ENCODE results near the gene ACTG2.
"Not testable (repeated sequence)": the region's sequence is repeated elsewhere in the genome, so short reads cannot be mapped to it uniquely, and the experiment has no call there.

Gene ACTG2

GRCh38 chr2:73937899-73938298 lies 45.1 kb downstream of the ACTG2 start:
- no peak for DNase-seq

DNA sequence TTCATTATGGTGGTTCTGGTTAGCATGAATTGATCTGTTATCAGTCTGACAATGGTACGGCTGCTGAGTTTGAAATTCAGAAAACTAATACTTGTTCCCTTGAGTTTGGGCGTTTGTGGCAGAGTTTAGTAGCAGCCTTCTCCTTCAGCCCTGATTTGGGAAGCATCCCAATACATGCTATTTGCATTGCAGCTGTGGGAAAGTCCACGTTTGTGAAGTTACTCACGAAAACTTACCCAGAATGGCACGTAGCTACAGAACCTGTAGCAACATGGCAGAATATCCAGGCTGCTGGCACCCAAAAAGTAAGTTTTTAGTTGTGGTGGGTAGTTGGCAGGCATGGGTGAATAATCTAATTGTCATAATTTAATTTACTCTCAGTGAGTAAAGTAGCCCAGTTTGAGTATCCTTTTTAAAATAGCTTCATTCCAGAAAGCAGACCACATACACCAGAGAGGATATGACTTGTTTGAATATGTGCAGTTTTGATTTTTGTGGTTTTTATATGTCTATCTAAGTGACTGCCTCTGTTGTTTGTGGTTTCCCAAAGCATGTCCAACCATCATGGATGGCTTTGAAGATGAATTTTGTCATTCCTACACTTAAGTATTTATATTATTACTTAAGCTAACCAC lies 46.0 kb downstream of the ACTG2 start:
- no peak for DNase-seq

DNA sequence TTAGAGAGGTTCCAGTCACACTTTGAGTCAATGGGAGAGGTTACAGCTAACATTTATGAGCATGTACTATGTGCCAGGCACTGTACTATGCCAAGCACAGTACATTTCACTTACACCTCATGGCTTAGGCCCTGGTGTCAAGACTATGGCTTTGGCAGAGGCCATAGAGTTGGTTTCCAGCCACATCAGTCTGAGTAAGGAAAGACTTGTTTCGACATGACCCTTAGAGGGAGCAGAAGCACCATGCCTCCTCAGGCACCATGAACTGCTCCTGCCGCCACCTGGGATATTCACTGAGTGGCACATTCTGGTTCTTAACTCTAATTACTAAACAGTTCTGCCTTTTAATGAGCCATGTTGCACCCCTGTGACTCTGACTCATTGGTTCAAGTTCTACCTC lies 46.6 kb downstream of the ACTG2 start:
- no peak for DNase-seq

- DNase-seq, result not testable (repeated sequence)
Observed at GRCh38 chr2:73940066-73940465, 47.3 kb downstream of the ACTG2 start.

GRCh38 chr2:73942664-73943063 lies 49.9 kb downstream of the ACTG2 start:
- DNase-seq, result no peak

GRCh38 chr2:73944714-73945113 lies 51.9 kb downstream of the ACTG2 start:
- no peak for DNase-seq

GRCh38 chr2:73946215-73946614 lies 53.4 kb downstream of the ACTG2 start:
- DNase-seq, result no peak

GRCh38 chr2:73946666-73947065 lies 53.9 kb downstream of the ACTG2 start:
- DNase-seq, result no peak

- DNase-seq, result no peak
Observed at GRCh38 chr2:73947412-73948018, 54.7 kb downstream of the ACTG2 start.

- DNase-seq, result no peak
Observed at GRCh38 chr2:73949802-73950201, 57.0 kb downstream of the ACTG2 start.

GRCh38 chr2:73952499-73953446 lies 60.0 kb downstream of the ACTG2 start:
- no peak for DNase-seq

DNA sequence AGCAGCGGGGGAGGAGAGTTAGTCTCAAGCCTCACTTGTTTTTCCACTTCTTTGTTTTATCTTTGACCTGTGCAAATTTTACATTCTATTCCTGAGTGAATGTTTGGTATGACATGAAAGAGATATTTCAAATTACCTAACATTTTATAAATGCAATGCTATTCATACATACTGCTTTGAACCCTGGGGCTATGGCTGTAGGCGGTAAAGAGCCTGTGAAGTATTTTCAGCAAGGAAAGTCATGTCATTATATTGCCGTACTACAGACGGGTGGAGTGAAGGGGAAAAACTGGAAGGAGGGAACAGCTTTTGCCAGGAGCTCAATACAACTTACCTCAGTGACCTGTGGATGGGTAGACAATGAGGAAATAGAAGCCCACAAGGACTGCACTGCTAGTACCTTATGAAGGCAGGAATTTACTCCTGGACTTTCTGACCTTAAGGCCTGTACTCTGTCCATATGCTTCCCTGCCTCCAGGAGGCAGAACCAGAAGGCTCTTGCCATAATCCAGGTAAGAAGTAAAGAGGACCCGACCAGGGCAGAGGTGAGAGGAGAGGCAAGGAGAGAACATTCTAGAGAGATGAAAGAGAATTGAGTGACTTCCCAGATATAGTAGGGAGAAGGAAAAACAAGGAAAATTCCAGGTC lies 63.5 kb downstream of the ACTG2 start:
- no peak for DNase-seq

DNA sequence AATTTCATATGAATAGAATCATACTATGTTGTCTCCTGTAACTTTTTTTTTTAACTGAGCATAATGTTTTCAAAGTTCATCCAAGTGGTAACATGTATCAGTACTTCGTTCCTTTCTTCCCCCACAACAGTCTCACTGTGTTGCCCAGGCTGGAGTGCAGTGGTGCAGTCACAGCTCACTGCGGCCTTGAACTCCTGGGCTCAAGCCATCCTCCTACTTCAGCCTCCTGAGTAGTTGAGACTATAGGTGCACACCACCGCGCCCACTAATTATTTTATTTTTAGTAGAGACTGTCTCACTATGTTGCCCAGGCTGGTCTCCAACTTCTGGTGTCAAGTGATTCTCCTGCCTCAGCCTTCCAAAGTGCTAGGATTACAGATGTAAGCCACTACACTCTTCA lies 68.5 kb downstream of the ACTG2 start:
- DNase-seq, result no peak

DNA sequence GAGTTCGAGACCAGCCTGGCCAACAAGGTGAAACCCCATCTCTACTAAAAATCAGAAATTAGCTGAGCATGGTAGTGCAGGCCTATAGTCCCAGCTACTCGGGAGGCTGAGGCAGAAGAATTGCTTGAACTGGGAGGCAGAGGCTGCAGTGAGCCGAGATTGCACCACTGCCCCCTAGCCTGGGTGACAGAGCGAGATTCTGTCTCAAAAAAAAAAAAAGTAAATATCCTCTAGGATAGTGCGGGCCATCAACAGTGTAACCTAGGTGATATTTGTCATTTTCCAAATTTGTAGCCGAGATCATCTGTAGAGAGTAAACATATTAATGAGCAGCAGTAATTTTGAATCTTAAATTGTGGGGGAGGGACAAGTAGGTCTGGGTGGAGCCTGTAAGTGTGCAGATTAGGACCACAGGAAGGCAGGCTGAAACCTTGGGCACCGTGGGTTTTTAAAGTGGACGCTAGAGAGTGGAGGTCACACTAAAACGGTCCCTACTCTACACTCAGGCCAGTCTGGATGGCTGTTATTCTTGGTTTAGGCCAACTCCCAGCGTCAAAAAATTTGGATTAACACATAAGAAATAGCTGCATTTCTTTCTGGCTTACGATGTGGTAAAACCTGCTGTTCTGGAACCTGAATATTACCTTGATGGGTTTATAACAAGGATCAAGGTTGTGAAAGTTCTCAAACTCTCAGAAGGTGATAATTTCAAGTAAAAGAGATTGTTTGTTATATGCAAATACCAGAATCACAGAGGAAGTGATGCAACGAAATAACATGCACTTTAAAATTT lies 69.2 kb downstream of the ACTG2 start:
- no peak for DNase-seq

- no peak for DNase-seq
Observed at GRCh38 chr2:73962798-73963197, 70.0 kb downstream of the ACTG2 start.

DNA sequence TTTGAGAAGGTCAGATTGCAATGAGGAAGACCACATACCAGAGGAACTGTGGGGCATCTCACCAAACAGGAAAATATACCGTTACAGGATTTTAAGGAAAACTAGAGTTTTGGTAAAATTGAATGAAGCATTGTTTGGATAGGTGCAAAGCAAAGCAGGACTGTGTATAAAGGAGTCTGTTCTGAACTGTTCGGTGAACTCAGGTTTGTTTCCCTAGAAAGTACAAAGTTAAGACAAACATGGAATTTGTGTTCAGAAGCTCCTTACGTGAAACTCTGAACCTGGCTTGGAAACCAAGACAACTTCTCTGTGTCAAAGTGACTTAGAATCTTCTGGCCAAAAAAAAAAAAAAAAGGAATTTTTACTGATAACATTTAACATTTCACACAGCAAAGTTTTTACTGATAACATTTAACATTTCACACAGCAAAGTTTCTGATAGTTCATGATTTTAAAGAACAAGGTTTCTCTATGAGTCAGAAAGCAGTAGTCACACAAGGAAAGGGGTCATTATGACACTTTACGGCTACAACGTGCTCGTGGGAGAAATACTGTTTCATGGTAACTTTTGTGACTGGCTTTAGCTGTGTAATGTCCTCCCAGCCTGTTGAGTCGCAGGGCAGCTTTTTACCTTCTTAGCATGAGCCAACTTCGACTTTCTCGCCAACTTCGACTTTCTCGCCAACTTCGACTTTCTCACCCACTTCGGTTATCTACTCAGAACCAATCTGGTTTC lies 70.7 kb downstream of the ACTG2 start:
- no peak for DNase-seq

DNA sequence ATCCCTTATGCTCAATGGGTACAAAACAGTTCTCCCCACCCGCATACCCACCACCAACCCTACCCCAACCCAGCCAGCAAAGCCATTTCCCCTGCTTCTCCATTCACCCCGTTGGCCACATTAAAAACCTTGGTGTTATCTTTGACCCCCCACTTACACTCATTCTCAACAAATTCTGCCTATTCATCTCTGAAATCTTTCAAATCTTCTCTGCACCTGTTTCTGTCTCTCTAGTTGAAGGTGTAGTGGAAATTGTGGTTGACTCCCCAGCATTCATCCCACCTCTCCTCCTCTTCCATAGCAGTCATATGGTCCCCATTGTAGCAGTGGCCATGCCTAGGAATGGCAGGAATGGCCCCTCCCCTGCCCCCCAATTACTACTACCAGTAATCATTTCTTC lies 71.4 kb downstream of the ACTG2 start:
- no peak for DNase-seq

- no peak for DNase-seq
Observed at GRCh38 chr2:73965053-73965452, 72.2 kb downstream of the ACTG2 start.

- no peak for DNase-seq
Observed at GRCh38 chr2:73968357-73968937, 75.6 kb downstream of the ACTG2 start.

GRCh38 chr2:73969356-73969755 lies 76.5 kb downstream of the ACTG2 start:
- DNase-seq, result no peak

Measured in left hindlimb (tissue), 1 donor.